Measurements from ENCODE around the gene RASAL1. TPM values are rescaled to one million over a fixed set of nuclear protein-coding genes. Genes with fewer than 3 reads are reported as not detected.

Gene RASAL1
- polyA plus RNA-seq, 3 donors = not detected

DNA sequence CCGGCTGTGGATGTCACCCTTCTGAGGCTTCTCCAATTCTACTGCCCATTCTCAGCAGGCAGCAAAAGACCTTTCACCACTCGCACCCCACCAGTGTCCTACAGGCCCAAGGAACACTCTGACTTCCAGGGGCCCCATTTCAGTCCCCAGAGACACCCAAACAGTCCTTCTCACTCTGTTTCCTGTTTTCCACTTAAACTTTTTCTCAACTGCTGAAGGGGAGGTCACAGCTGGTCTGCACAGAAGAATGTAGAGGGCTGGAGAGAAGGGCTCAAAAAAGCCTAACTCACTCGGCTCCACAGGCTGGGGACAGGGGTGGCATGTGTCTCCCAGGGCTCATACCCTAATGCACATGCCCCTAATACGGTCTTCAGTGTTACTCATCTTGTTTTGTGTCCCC, 83.2 kb downstream of the RASAL1 start:
- 66% methylated on average over 4 of the region's 4 CpGs for WGBS (ENCODE audit: insufficient coverage)
- Histone ChIP-seq H3K79me2 (ENCODE audit: insufficient read depth, low read length) (no peaks in the 10 kb centered on the region), H3K27ac (ENCODE audit: low read depth in 1 of 2, low read length in 2 of 2) (no peak overlapping the region), H3K36me3 (replicated peaks in 1 of 2; ENCODE audit: control insufficient read depth in 1 of 2, insufficient read depth in 2 of 2, low read length in 2 of 2) (no peaks in the 10 kb centered on the region), H4K20me1 (ENCODE audit: insufficient read depth, low read length) (no peaks in the 10 kb centered on the region), H3K4me2 (replicated peaks; ENCODE audit: extremely low read depth, low read length, poor library complexity, severe bottlenecking) (no peak overlapping the region), H2AFZ (ENCODE audit: insufficient read depth, low read depth, low read length, poor library complexity, severe bottlenecking) (no peak overlapping the region), H3K9ac (ENCODE audit: insufficient read depth, low read length, poor library complexity, severe bottlenecking) (no peak overlapping the region), H3K27me3 (ENCODE audit: control insufficient read depth in 2 of 2, insufficient read depth in 2 of 2, low read length in 2 of 2) (peaks cover 28 to 30% of the 10 kb centered on the region in 2 donors), H3K4me1 (ENCODE audit: control insufficient read depth in 1 of 2, insufficient read depth in 2 of 2, low read length in 2 of 2) (no peaks in the 10 kb centered on the region), H3K9me3 (replicated peaks in 1 of 2; ENCODE audit: control insufficient read depth in 1 of 2, insufficient read depth in 1 of 2, low read length in 2 of 2) (no peaks in the 10 kb centered on the region), H3K4me3 (replicated peaks in 1 of 3; ENCODE audit: low read depth in 2 of 3, low read length in 3 of 3) (no peak overlapping the region)
- Mint-ChIP-seq H3K27ac (no peak overlapping the region), H3K9me3 (peaks cover 0 to 4% (median 0%) of the 10 kb centered on the region in 7 donors), H3K36me3 (no peaks in the 10 kb centered on the region), H3K4me3 (no peak overlapping the region), H3K27me3 (ENCODE audit: low read depth in 3 of 3) (peaks cover 23 to 58% (median 39%) of the 10 kb centered on the region in 3 donors), H3K4me1 (peaks cover 7% of the 10 kb centered on the region)
- no peak for DNase-seq
- intact Hi-C loops (cut with micrococcal nuclease) = no loop called here
- TF ChIP-seq, protein P1, sequence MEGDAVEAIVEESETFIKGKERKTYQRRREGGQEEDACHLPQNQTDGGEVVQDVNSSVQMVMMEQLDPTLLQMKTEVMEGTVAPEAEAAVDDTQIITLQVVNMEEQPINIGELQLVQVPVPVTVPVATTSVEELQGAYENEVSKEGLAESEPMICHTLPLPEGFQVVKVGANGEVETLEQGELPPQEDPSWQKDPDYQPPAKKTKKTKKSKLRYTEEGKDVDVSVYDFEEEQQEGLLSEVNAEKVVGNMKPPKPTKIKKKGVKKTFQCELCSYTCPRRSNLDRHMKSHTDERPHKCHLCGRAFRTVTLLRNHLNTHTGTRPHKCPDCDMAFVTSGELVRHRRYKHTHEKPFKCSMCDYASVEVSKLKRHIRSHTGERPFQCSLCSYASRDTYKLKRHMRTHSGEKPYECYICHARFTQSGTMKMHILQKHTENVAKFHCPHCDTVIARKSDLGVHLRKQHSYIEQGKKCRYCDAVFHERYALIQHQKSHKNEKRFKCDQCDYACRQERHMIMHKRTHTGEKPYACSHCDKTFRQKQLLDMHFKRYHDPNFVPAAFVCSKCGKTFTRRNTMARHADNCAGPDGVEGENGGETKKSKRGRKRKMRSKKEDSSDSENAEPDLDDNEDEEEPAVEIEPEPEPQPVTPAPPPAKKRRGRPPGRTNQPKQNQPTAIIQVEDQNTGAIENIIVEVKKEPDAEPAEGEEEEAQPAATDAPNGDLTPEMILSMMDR (IDR thresholded peaks at IDR 0.05) = no peak

DNA sequence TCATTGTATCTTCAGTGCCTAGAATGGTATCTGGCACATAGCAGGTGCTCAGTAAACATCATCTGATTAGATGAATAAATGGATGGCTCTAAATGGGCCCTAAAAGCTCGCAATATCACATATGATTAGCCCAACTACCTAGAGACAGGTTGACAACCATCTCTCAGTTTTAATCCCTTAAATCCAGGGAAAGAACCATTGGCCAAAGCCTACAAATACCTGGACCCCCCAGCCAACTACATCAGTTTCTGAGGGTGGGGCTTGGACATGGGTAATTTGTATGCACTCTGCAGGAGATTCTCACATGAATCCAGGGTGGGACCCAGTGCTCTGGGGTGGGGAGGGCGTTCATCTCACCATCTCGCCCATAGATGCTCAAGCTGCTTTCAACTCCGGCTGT, 83.8 kb downstream of the RASAL1 start:
- no peaks in the 10 kb centered on the region for H3K9me3 ChIP-seq (replicated peaks in 1 of 2; ENCODE audit: control insufficient read depth in 1 of 2, insufficient read depth in 1 of 2, low read length in 2 of 2)
- H3K4me1 ChIP-seq (ENCODE audit: control insufficient read depth in 1 of 2, insufficient read depth in 2 of 2, low read length in 2 of 2) = no peaks in the 10 kb centered on the region
- Mint-ChIP-seq H3K36me3 (no peaks in the 10 kb centered on the region), H3K9me3 (peaks cover 0 to 4% (median 0%) of the 10 kb centered on the region in 7 donors), H3K4me1 (peaks cover 7% of the 10 kb centered on the region), H3K27me3 (ENCODE audit: low read depth in 3 of 3) (peaks cover 23 to 54% (median 38%) of the 10 kb centered on the region in 3 donors), H3K27ac (no peak overlapping the region), H3K4me3 (no peak overlapping the region)
- no peaks in the 10 kb centered on the region for H3K79me2 ChIP-seq (ENCODE audit: insufficient read depth, low read length)
- peaks cover 25 to 27% of the 10 kb centered on the region in 2 donors for H3K27me3 ChIP-seq (ENCODE audit: control insufficient read depth in 2 of 2, insufficient read depth in 2 of 2, low read length in 2 of 2)
- intact Hi-C loops (cut with micrococcal nuclease) = no loop called here
- no peak overlapping the region for H3K9ac ChIP-seq (ENCODE audit: insufficient read depth, low read length, poor library complexity, severe bottlenecking)
- no peak overlapping the region for H3K4me3 ChIP-seq (replicated peaks in 1 of 3; ENCODE audit: low read depth in 2 of 3, low read length in 3 of 3)
- DNase-seq = no peak
- no peak overlapping the region for H3K27ac ChIP-seq (ENCODE audit: low read depth in 1 of 2, low read length in 2 of 2)
- no peaks in the 10 kb centered on the region for H4K20me1 ChIP-seq (ENCODE audit: insufficient read depth, low read length)
- H2AFZ ChIP-seq (ENCODE audit: insufficient read depth, low read depth, low read length, poor library complexity, severe bottlenecking) = no peak overlapping the region
- WGBS (ENCODE audit: insufficient coverage) = 94% methylated on average over 3 of the region's 4 CpGs
- TF ChIP-seq, protein P1 (IDR thresholded peaks at IDR 0.05) = no peak
- H3K36me3 ChIP-seq (replicated peaks in 1 of 2; ENCODE audit: control insufficient read depth in 1 of 2, insufficient read depth in 2 of 2, low read length in 2 of 2) = no peaks in the 10 kb centered on the region
- no peak overlapping the region for H3K4me2 ChIP-seq (replicated peaks; ENCODE audit: extremely low read depth, low read length, poor library complexity, severe bottlenecking)
